ENCODE results near the gene UNC5A.

GRCh38 chr5:176768174-176768970 lies 42.0 kb upstream of the UNC5A start:
- TF ChIP-seq PPARA (CRISPR knock-in tag; IDR thresholded peaks at IDR 0.05; ENCODE audit: borderline replicate concordance) (no peak), CREB5 (CRISPR knock-in tag; IDR thresholded peaks at IDR 0.05; ENCODE audit: low read depth) (no peak)

Measured in SK-N-SH treated with all-trans-retinoic acid at 6 μM for 48 hours (cell line).